ENCODE data around the gene PRPF31.

DNA sequence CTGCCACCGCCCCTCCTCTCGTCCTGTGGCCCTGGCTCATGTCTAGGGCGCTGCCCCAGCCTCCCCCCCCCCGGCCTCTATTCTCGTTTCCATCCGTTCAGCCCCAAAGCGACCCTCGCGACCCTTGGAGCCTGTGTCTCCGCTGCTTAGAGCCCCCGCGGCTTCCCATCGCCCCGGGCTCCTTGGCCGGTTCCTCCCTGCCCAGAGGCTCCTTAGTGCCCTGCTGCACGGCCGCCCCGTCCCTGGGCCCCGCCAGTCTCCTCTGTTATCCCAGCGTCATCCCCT lies 12.8 kb downstream of the PRPF31 start:
- TF ChIP-seq SUZ12 (IDR thresholded peaks at IDR 0.05; ENCODE audit: extremely low read depth, insufficient read depth, insufficient read length), result no peak
- no peak for TF ChIP-seq YY1 (IDR thresholded peaks at IDR 0.05; ENCODE audit: insufficient read depth, insufficient read length)
